Measurements from ENCODE around the gene FIS1. TPM values are rescaled to one million over a fixed set of nuclear protein-coding genes. Genes with fewer than 3 reads are reported as not detected.

FIS1 gene
- total RNA-seq, 2 experiments from 2014 or later: 84.2 to 84.3 TPM

DNA sequence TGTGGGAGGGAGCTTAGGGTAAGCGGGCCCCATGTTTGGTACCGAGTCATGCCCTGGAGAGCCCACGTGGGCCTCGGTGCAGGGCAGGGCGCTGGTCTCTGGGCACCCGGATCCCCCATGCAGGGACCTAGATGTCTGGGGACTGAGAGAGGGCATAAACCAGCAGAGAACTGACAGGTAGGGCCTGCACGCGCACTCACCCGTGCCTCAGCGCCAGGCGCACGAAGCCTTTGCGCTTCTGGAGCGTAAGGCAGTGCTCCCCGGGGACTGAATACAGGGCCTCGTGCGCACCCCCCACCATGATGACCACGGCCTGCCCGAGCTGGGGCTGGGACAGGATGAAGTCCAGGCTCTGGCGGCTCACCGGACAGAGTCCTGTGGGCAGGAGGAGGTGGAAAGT is 46.9 kb downstream of the FIS1 start:
- no peaks in the 10 kb centered on the region for H3K36me3 Mint-ChIP-seq (ENCODE audit: low read depth)
- no peak for DNase-seq
- H3K4me1 Mint-ChIP-seq (ENCODE audit: low read depth): peaks cover 10% of the 10 kb centered on the region
- CTCF ChIA-PET: no interaction called here
- no peaks in the 10 kb centered on the region for H3K9me3 Mint-ChIP-seq
- intact Hi-C loops (cut with micrococcal nuclease): no loop called here
- no peak overlapping the region for H3K4me3 Mint-ChIP-seq
- no peak overlapping the region for H3K27ac Mint-ChIP-seq
- peaks cover 19% of the 10 kb centered on the region for H3K27me3 Mint-ChIP-seq (ENCODE audit: low read depth)

DNA sequence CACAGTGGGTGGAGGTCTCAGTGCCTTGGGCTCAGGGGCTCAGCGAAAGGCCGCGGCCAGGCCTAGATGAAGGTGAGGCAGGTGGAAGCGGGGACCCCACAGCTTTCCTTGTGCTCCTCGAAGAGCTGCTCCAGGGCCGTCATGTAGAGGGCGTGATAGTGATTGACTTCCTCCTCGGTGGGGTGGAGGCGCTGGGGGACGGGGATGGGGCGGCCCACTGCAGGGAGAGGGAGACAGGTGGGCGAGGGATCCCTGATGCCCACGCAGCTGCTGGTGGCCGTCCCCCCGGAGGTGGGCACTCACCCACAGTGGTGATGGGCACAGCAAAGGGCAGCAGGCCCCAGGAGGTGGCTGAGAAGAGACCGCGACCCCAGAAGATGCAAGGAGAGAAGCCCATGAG is 49.0 kb downstream of the FIS1 start:
- intact Hi-C loops (cut with micrococcal nuclease): no loop called here
- Mint-ChIP-seq H3K27me3 (ENCODE audit: low read depth) (peaks cover 7% of the 10 kb centered on the region), H3K36me3 (ENCODE audit: low read depth) (no peaks in the 10 kb centered on the region), H3K4me3 (no peak overlapping the region), H3K27ac (no peak overlapping the region), H3K4me1 (ENCODE audit: low read depth) (peaks cover 3% of the 10 kb centered on the region), H3K9me3 (no peaks in the 10 kb centered on the region)
- CTCF ChIA-PET: interaction anchor here (0.8 to 7.7 kb wide), 3 partner anchors 48 to 87 kb away, joined by 3 to 233 read pairs (median 3); no protein-coding TSS in a partner anchor
- no peak for DNase-seq

Other genes starting within 250 kb of the FIS1 start
- gene MUC17, start 225.0 kb downstream of the FIS1 start, total RNA-seq: not detected
- gene TRIM56, start 159.6 kb downstream of the FIS1 start, total RNA-seq: 10 to 100 TPM; 41.4 to 41.7 TPM
- gene SERPINE1, start 118.0 kb downstream of the FIS1 start, total RNA-seq: under 1 TPM in 1 of 2 experiments, not detected in 1; 0.07 TPM
- gene AP1S1, start 90.6 kb downstream of the FIS1 start, total RNA-seq: 10 to 100 TPM; 40.6 to 43.5 TPM
- not detected for gene VGF, start 79.5 kb downstream of the FIS1 start, total RNA-seq
- gene NAT16, start 64.8 kb downstream of the FIS1 start, total RNA-seq: not detected
- not detected for gene MOGAT3, start 44.0 kb downstream of the FIS1 start, total RNA-seq
- 10 to 100 TPM; 18.8 to 19.7 TPM for gene PLOD3, start 27.5 kb downstream of the FIS1 start, total RNA-seq
- 10 to 100 TPM; 31.7 to 35.3 TPM for gene ZNHIT1, start 26.9 kb downstream of the FIS1 start, total RNA-seq
- 10 to 100 TPM in 1 of 2 experiments, 1 to 10 TPM in 1; 9.8 to 11.1 TPM for gene CLDN15, start 7.3 kb downstream of the FIS1 start, total RNA-seq
- 1 to 10 TPM; 5.4 to 6.8 TPM for gene IFT22, start 76.7 kb upstream of the FIS1 start, total RNA-seq
- gene COL26A1, start 117.8 kb upstream of the FIS1 start, total RNA-seq: not detected